NCI-H2196 treated with DMSO at 0.1 percent for 48 hours (cell line): ENCODE measurements around the gene SUPT16H.

ENCODE experiments used
- DNase-seq: peaks from one replicate; lab custom pipeline; 2025; ENCODE audit not compliant: unreplicated experiment; lab: John Stamatoyannopoulos, UW

The SUPT16H gene

GRCh38 chr14:21369949-21370679 is 13.7 kb downstream of the SUPT16H start:
- DNase-seq: no peak

GRCh38 chr14:21367582-21368144 is 16.2 kb downstream of the SUPT16H start:
- no peak for DNase-seq

- no peak for DNase-seq
Measured at GRCh38 chr14:21356511-21356910, 27.3 kb downstream of the SUPT16H start.

GRCh38 chr14:21352587-21352986 is 31.2 kb downstream of the SUPT16H start:
- DNase-seq: no peak

GRCh38 chr14:21350539-21350938 is 33.3 kb downstream of the SUPT16H start:
- no peak for DNase-seq

- DNase-seq: no peak
Measured at GRCh38 chr14:21347201-21347600, 36.6 kb downstream of the SUPT16H start.

GRCh38 chr14:21346532-21347135 is 37.2 kb downstream of the SUPT16H start:
- no peak for DNase-seq

- DNase-seq: no peak
Measured at GRCh38 chr14:21343035-21343794, 40.6 kb downstream of the SUPT16H start.

- DNase-seq: no peak
Measured at GRCh38 chr14:21334202-21334906, 49.5 kb downstream of the SUPT16H start.

- no peak for DNase-seq
Measured at GRCh38 chr14:21332950-21333349, 50.9 kb downstream of the SUPT16H start.

- DNase-seq: no peak
Measured at GRCh38 chr14:21326972-21327371, 56.8 kb downstream of the SUPT16H start.

GRCh38 chr14:21322716-21323115 is 61.1 kb downstream of the SUPT16H start:
- no peak for DNase-seq

GRCh38 chr14:21320913-21321312 is 62.9 kb downstream of the SUPT16H start:
- DNase-seq: no peak

GRCh38 chr14:21317398-21317797 is 66.4 kb downstream of the SUPT16H start:
- no peak for DNase-seq

GRCh38 chr14:21313512-21313911 is 70.3 kb downstream of the SUPT16H start:
- no peak for DNase-seq

GRCh38 chr14:21311614-21312013 is 72.2 kb downstream of the SUPT16H start:
- DNase-seq: no peak

- no peak for DNase-seq
Measured at GRCh38 chr14:21309956-21310355, 73.9 kb downstream of the SUPT16H start.

- no peak for DNase-seq
Measured at GRCh38 chr14:21309238-21309636, 74.6 kb downstream of the SUPT16H start.

GRCh38 chr14:21308479-21309237 is 75.2 kb downstream of the SUPT16H start:
- peak; percentile 90 for DNase-seq

GRCh38 chr14:21308132-21308478 is 75.7 kb downstream of the SUPT16H start:
- no peak for DNase-seq
